HepG2 (cell line): Measurements from ENCODE around the gene COQ3. TPM values are rescaled to one million over a fixed set of nuclear protein-coding genes. Genes with fewer than 3 reads are reported as not detected.

Experiments used
- ATAC-seq: fragments of 200-7000 bp; cut with Tn5 transposase; 3 replicates; pipeline ENCODE4 v1.9.1; 2020; ENCODE audit warnings: mild to moderate bottlenecking, moderate library complexity
- BruUV-seq: library from RNA; stranded (reverse); fragments of 400-500 nt; replicated peaks from 2 replicates; lab custom pipeline; 2021; lab: Mats Ljungman, UMichigan
- CTCF ChIA-PET: fragments of 300-600 bp; formaldehyde crosslinking; extraction: SDS; loops from one replicate; lab custom pipeline; 2021; ENCODE audit warnings: low total read pairs, inconsistent platforms, low intra/inter-chr PET ratio; lab: Yijun Ruan, JAX
- POLR2A ChIA-PET: fragments of 350-600 bp; sonication (Branson Sonifier 250); formaldehyde crosslinking; loops from one replicate; lab custom pipeline; 2020; ENCODE audit warnings: antibody characterized with exemption, inconsistent platforms; lab: Yijun Ruan, JAX
- DNase-seq: peaks from one replicate; pipeline ENCODE4 v3.0.0-alpha.2; 2015; ENCODE audit warnings: low spot score
- FAIRE-seq: peaks from 3 replicates; lab custom pipeline; 2011; peaks lifted over from hg19 to GRCh38; lab: Jason Lieb, UNC
- H2AFZ ChIP-seq: one replicate; pipeline ENCODE4 v1.6.1; 2011; ENCODE audit warnings: low read length, inconsistent platforms
- H3K27ac ChIP-seq: fragments of 300-600 bp; 3 replicates; pipeline ENCODE4 v1.8.0; 2011; ENCODE audit warnings: mixed run types, mild to moderate bottlenecking, mixed read lengths, low read length, inconsistent platforms; ENCODE audit not compliant: insufficient read depth; ENCODE audit errors: extremely low read length
- H3K27me3 ChIP-seq, 2 experiments: fragments of 200-600 bp in 1 of 2; 2 replicates in 1 of 2; 3 replicates in 1 of 2; pipeline versions ENCODE4 v1.6.0 to v1.8.0; 2011; ENCODE audit warnings: low read length in 2 of 2, mild to moderate bottlenecking in 2 of 2, moderate library complexity in 2 of 2, inconsistent platforms in 1 of 2; ENCODE audit not compliant: insufficient read depth in 2 of 2, control insufficient read depth in 1 of 2
- H3K36me3 ChIP-seq, 2 experiments: fragments of 200-600 bp in 1 of 2; replicated peaks in 1 of 2; 2 replicates in 1 of 2; 3 replicates in 1 of 2; pipeline versions ENCODE4 v1.5.1 to v1.8.0; 2011; ENCODE audit warnings: low read length in 2 of 2, inconsistent platforms in 1 of 2; ENCODE audit not compliant: insufficient read depth in 2 of 2, control insufficient read depth in 1 of 2
- H3K4me1 ChIP-seq: 2 replicates; pipeline ENCODE4 v1.5.1; 2012; ENCODE audit warnings: low read length, inconsistent platforms; ENCODE audit not compliant: insufficient read depth
- H3K4me2 ChIP-seq: 2 replicates; pipeline ENCODE4 v1.6.0; 2011; ENCODE audit warnings: low read depth, low read length, inconsistent platforms
- H3K4me3 ChIP-seq, 3 experiments: fragments of 200-600 bp in 1 of 3; sonication (generic), shearing (Covaris generic) in 1 of 3; replicated peaks in 1 of 3; 2 replicates each; pipeline ENCODE4 v1.5.1; 2011 to 2016; ENCODE audit warnings: low read length in 3 of 3, inconsistent platforms in 2 of 3, low read depth in 2 of 3, mild to moderate bottlenecking in 2 of 3, control low read depth in 1 of 3, mixed read lengths in 1 of 3; ENCODE audit not compliant: insufficient read depth in 1 of 3
- H3K79me2 ChIP-seq: one replicate; pipeline ENCODE4 v1.6.1; 2011; ENCODE audit warnings: low read length, inconsistent platforms; ENCODE audit not compliant: insufficient read depth
- H3K9ac ChIP-seq: 2 replicates; pipeline ENCODE4 v1.6.0; 2011; ENCODE audit warnings: mild to moderate bottlenecking, low read depth, low read length, inconsistent platforms; ENCODE audit not compliant: insufficient read depth
- H3K9me3 ChIP-seq: 2 replicates; pipeline ENCODE4 v1.5.1; 2012; ENCODE audit warnings: mild to moderate bottlenecking, low read length
- H4K20me1 ChIP-seq: 2 replicates; pipeline ENCODE4 v1.6.0; 2011; ENCODE audit warnings: inconsistent platforms, mild to moderate bottlenecking, low read length, moderate library complexity; ENCODE audit not compliant: insufficient read depth
- FOXA1 ChIP-seq, 2 experiments: fragments of 450-650 bp in 1 of 2; sonication (generic) in 1 of 2; formaldehyde crosslinking in 1 of 2; IDR thresholded peaks; 2 replicates each; pipeline versions ENCODE4 v1.4.0 to v1.6.1; 2016 to 2020; ENCODE audit warnings: missing genetic modification reagents in 1 of 2
- GABPA ChIP-seq, 2 experiments: IDR thresholded peaks; 2 replicates each; pipeline ENCODE4 v1.6.1; 2011 to 2016; ENCODE audit warnings: low read depth in 2 of 2, low read length in 1 of 2, missing biosample characterization in 1 of 2, missing genetic modification characterization in 1 of 2
- HOXA7 ChIP-seq: sonication (generic); formaldehyde crosslinking; IDR thresholded peaks from 2 replicates; pipeline ENCODE4 v1.8.1; 2022; ENCODE audit warnings: mild to moderate bottlenecking, missing genetic modification reagents, moderate library complexity
- KAT8 ChIP-seq: IDR thresholded peaks from 2 replicates; pipeline ENCODE4 v1.6.1; 2016; ENCODE audit warnings: missing genetic modification reagents, missing compliant biosample characterization
- PTBP1 ChIP-seq: fragments of 200-400 bp; formaldehyde crosslinking; IDR thresholded peaks from 2 replicates; pipeline ENCODE4 v1.6.1; 2018; ENCODE audit warnings: low read length, low read depth; ENCODE audit not compliant: poor library complexity, severe bottlenecking
- RBAK ChIP-seq: sonication (generic); formaldehyde crosslinking; IDR thresholded peaks from 2 replicates; pipeline ENCODE4 v1.5.1; 2020; ENCODE audit warnings: mild to moderate bottlenecking, missing genetic modification reagents
- ZNF570 ChIP-seq: sonication (generic); formaldehyde crosslinking; IDR thresholded peaks from 2 replicates; pipeline ENCODE4 v1.4.0; 2020; ENCODE audit warnings: mild to moderate bottlenecking, missing genetic modification reagents, borderline replicate concordance
- ZNF572 ChIP-seq: sonication (generic); formaldehyde crosslinking; IDR thresholded peaks from 2 replicates; pipeline ENCODE4 v1.5.1; 2020; ENCODE audit warnings: mild to moderate bottlenecking, missing genetic modification reagents
- ZSCAN12 ChIP-seq: sonication (generic); formaldehyde crosslinking; IDR thresholded peaks from 2 replicates; pipeline ENCODE4 v1.9.0; 2021; ENCODE audit warnings: mild to moderate bottlenecking, missing genetic modification reagents
- ZSCAN29 ChIP-seq: sonication (generic); formaldehyde crosslinking; conservative IDR thresholded peaks from 2 replicates; pipeline ENCODE4 v1.4.0; 2020; ENCODE audit warnings: mild to moderate bottlenecking, missing genetic modification reagents
- ZSCAN30 ChIP-seq: sonication (generic); formaldehyde crosslinking; IDR thresholded peaks from 2 replicates; pipeline ENCODE4 v1.5.0; 2020; ENCODE audit warnings: mild to moderate bottlenecking, missing genetic modification reagents
- WGBS: methylation state at CpG from one replicate; pipeline ENCODE4 v1.1.6; 2017; ENCODE audit warnings: low lambda C conversion rate; 5-methylcytosine and 5-hydroxymethylcytosine counted together
- in situ Hi-C: cut with HindIII; loops from 2 replicates; pipeline ENCODE4 v1.10.0; 2017; ENCODE audit warnings: low pct_unique_long_range_greater_than_20kb; ENCODE audit not compliant: extremely low pct_ligation_motif_present
- intact Hi-C: fragments of 100-400 bp; cut with micrococcal nuclease; formaldehyde crosslinking; loops from one replicate; pipeline ENCODE4 v1.10.0; 2022; ENCODE audit not compliant: unreplicated experiment
- polyA plus RNA-seq, 8 experiments: library from polyadenylated mRNA; depleted of rRNA in 3 of 8; stranded (reverse) in 7 of 8; unstranded in 1 of 8; fragments of >200 nt; fragmentation: Illumina TruSeq in 4 of 8; extraction: Trizol in 4 of 8; gene quantifications; 2 replicates each; pipeline versions ENCODE4 v1.2.1 to v1.2.3, GENCODE V29; 2011 to 2016; ENCODE audit warnings: low read depth in 4 of 8, missing spikeins in 1 of 8, mixed read lengths in 1 of 8; ENCODE audit not compliant: insufficient read depth in 1 of 8
- total RNA-seq, 5 experiments: library from RNA; depleted of rRNA; stranded (reverse); fragments of >200 nt; fragmentation: Illumina TruSeq; extraction: Trizol; gene quantifications; 2 replicates each; pipeline ENCODE4 v1.2.3, GENCODE V29; 2016; ENCODE audit warnings: low read depth in 1 of 5
- TF ChIP-seq, protein P1 (sequence below): sonication (generic); formaldehyde crosslinking; IDR thresholded peaks from 2 replicates; pipeline ENCODE4 v1.4.0; 2020; ENCODE audit warnings: low read depth, mild to moderate bottlenecking, missing genetic modification reagents
- TF ChIP-seq, protein P2 (sequence below): sonication (generic); formaldehyde crosslinking; IDR thresholded peaks from 2 replicates; pipeline ENCODE4 v1.4.0; 2020; ENCODE audit warnings: mild to moderate bottlenecking, low read depth, missing genetic modification reagents

Gene COQ3
- total and polyA plus RNA-seq, 2 of the 13 experiments (the other 11 are each of a cell fraction or from before 2014, with no cell fraction given): 5.3 to 20.5 TPM

DNA sequence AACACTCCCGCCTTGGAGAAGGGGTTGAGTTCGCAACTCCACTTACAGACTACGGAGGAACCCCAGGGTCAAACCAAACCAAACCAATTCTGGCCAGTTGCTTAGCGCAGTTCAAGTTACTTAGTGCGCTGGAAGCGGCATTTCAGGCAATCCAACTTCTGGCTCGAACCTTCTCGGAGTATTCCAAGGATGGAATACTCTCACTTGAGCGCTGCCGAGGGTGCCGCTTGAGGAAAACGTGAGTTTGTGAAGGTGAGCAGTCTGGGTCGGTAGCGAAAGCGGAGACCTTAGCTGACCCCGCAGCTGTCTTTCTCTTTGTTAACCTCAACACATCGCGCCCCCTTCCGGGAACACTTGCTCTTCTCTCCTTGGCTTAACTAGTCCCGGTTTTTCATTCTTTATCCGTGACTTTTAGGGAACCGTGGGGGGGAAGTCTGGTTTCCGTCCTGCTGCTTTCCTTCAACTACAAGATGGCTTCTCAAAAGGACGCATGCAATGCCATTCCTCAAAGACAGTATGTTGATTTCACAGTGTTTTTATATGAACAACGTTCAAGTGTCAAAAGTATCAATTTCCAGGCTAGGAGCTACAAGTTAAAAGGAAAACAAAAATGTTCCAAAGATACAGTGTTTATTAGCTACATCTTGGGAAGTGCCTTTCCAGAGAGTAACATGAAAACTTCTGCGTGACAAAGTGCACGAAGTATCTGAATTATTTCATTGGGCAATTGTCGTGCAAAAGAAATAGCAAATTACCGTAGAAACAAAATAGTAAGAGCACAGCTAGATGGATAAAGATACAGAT, 31.9 kb upstream of the COQ3 start (continued):
- TF ChIP-seq, protein P1, sequence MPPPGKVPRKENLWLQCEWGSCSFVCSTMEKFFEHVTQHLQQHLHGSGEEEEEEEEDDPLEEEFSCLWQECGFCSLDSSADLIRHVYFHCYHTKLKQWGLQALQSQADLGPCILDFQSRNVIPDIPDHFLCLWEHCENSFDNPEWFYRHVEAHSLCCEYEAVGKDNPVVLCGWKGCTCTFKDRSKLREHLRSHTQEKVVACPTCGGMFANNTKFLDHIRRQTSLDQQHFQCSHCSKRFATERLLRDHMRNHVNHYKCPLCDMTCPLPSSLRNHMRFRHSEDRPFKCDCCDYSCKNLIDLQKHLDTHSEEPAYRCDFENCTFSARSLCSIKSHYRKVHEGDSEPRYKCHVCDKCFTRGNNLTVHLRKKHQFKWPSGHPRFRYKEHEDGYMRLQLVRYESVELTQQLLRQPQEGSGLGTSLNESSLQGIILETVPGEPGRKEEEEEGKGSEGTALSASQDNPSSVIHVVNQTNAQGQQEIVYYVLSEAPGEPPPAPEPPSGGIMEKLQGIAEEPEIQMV: no peak
- no peak for TF ChIP-seq KAT8 (CRISPR knock-in tag)
- no peak for TF ChIP-seq RBAK (CRISPR knock-in tag)
- TF ChIP-seq ZSCAN12 (CRISPR knock-in tag): no peak
- TF ChIP-seq PTBP1: no peak

DNA sequence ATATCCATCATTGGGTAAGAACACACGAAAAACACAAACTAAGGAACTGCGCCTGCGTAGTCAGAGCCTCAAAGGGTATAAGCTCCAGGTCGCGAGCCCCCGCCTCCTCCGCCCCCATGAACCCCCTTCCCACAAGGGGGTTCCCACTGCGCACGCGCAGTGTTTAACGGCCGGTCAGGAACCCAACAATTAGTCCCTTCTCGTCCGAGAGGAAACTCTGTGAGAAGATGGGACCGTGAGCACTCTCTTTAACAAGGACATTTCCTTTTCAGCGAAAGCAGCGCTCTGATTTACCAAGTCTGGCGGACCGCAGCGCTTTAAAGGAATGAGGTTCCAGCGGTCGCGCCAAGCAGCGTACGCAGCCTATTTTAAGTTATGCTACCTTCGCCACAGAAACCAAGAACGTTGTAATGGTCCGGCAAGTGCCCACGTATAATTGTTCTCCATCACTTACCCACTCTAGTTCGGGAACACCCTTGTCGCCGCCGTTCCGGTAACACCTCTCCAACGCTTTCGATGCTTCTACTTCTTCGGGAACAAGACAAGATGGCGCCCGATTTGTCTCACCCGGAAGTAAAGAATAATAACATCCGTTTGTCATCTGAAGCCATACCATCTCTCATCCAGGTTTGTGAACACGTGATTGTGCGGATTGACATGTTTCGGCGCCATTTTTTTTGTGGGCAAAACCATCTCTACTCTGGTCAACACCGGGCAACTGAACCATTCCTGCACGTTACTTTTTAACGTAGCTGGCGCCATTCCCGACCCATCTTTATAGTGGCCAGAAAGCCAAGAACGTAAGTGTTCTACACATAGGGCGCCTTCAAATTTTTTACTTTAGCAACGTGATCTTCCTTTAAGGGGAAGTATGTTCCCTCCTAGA, 31.0 kb upstream of the COQ3 start, which contains the start of gene PNISR:
TSS of gene PNISR (minus strand) at position 548 of the 886 bp plus-strand sequence. CDS start 10,649 bp downstream, outside the sequence.
- peak within 1 kb of the TSS; percentile 82 for H2AFZ ChIP-seq
- ChIA-PET CTCF (no interaction called here), POLR2A (interaction anchor here (0.5 to 4.0 kb wide), 15 partner anchors 8 to 275 kb away, joined by 3 to 75 read pairs (median 4); partner anchors contain the start of genes CCNC and COQ3)
- 2% methylated on average over 43 of the region's 53 CpGs for WGBS
- intact Hi-C loops (loop anchor here (1.0 to 5.0 kb wide), 3 partner anchors 32 to 478 kb away; partner anchors contain the start of genes CCNC and FBXL4), in situ Hi-C loops (no loop called here)
- H3K27me3 ChIP-seq: no peaks in the 10 kb centered on the region; a peak in 1 of 5 replicates
- FAIRE-seq (peak; percentile 96), ATAC-seq (peak; percentile 96), DNase-seq (peak; percentile 98)
- peaks cover 65% of the 10 kb centered on the region for H3K79me2 ChIP-seq
- H3K4me3 ChIP-seq: peak within 1 kb of the TSS; percentile 84 to 86 (median 85)
- peak within 1 kb of the TSS; percentile 89 for H3K4me2 ChIP-seq
- BruUV-seq: TSS peak; percentile 69
- H3K4me1 ChIP-seq: peaks cover 56% of the 10 kb centered on the region
- H4K20me1 ChIP-seq: peaks cover 41% of the 10 kb centered on the region
- peak within 1 kb of the TSS; percentile 98 for H3K9ac ChIP-seq
- peak within 1 kb of the TSS; percentile 98 for H3K27ac ChIP-seq
- peaks cover 2 to 12% of the 10 kb centered on the region in 2 experiments for H3K36me3 ChIP-seq
- no peaks in the 10 kb centered on the region for H3K9me3 ChIP-seq
- TF ChIP-seq GABPA (IDR thresholded peaks at IDR 0.05; ENCODE audit: low read depth, low read length): peak; percentile 85
- peak; percentile 100 for TF ChIP-seq GABPA (CRISPR knock-in tag; IDR thresholded peaks at IDR 0.05; ENCODE audit: low read depth)
- peak; percentile 58; the same call in 1 of the 2 replicates for TF ChIP-seq ZNF572 (CRISPR knock-in tag)
- no peak for TF ChIP-seq FOXA1 (IDR thresholded peaks at IDR 0.05)
- TF ChIP-seq FOXA1 (CRISPR knock-in tag; IDR thresholded peaks at IDR 0.05): peak; percentile 56; the same call in 1 of the 2 replicates
- TF ChIP-seq HOXA7 (CRISPR knock-in tag): no peak
- no peak for TF ChIP-seq ZNF570 (CRISPR knock-in tag)
- TF ChIP-seq ZSCAN29 (CRISPR knock-in tag): no peak
- TF ChIP-seq ZSCAN30 (CRISPR knock-in tag): no peak
- TF ChIP-seq, protein P2, sequence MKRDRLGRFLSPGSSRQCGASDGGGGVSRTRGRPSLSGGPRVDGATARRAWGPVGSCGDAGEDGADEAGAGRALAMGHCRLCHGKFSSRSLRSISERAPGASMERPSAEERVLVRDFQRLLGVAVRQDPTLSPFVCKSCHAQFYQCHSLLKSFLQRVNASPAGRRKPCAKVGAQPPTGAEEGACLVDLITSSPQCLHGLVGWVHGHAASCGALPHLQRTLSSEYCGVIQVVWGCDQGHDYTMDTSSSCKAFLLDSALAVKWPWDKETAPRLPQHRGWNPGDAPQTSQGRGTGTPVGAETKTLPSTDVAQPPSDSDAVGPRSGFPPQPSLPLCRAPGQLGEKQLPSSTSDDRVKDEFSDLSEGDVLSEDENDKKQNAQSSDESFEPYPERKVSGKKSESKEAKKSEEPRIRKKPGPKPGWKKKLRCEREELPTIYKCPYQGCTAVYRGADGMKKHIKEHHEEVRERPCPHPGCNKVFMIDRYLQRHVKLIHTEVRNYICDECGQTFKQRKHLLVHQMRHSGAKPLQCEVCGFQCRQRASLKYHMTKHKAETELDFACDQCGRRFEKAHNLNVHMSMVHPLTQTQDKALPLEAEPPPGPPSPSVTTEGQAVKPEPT: no peak; the same call in 1 of the 2 replicates
